Stimulated activated naive CD8-positive, alpha-beta T cell treated with anti-CD3 and anti-CD28 coated beads, Interleukin-15, Interleukin-2, amounts not matched to agents 100 ng/mL and 50 ng/mL, for 24 hours (primary cell): ENCODE data around the gene ARSG.
"Not testable (repeated sequence)": the region's sequence is repeated elsewhere in the genome, so short reads cannot be mapped to it uniquely, and the experiment has no call there.

Source experiments
- H3K27ac Mint-ChIP-seq: one replicate; pipeline ENCODE4 v1.8.0; 2021; ENCODE audit warnings: mild to moderate bottlenecking, mixed read lengths
- H3K27me3 Mint-ChIP-seq: one replicate; pipeline ENCODE4 v1.8.0; 2021; ENCODE audit warnings: mixed read lengths
- H3K36me3 Mint-ChIP-seq: one replicate; pipeline ENCODE4 v1.8.0; 2021; ENCODE audit warnings: low read depth, mixed read lengths
- H3K4me1 Mint-ChIP-seq: one replicate; pipeline ENCODE4 v1.8.0; 2021; ENCODE audit warnings: low read depth, mixed read lengths
- H3K4me3 Mint-ChIP-seq: one replicate; pipeline ENCODE4 v1.8.0; 2021; ENCODE audit warnings: mild to moderate bottlenecking, mixed read lengths
- H3K9me3 Mint-ChIP-seq: one replicate; pipeline ENCODE4 v1.8.0; 2021; ENCODE audit warnings: mixed read lengths

Gene ARSG

DNA sequence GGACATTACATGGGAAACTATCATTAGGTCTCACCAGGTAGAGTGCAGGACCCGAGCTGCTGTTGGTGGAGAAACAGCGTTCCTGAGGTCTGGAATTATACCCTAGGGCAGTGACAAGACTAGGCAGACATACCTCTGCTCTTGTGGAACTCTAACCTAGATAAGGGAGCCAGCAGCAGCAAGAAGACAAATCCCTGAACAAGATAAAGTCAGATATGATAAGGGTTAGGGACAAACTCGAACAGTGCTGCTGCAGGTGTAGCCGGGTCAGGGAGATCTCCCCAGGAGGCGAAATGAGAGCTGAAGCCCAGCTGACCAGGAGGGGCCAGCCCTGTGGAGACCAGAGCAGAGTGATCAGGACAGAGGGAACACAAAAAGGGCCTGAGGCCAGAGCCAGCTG lies 34.7 kb downstream of the ARSG start:
- Mint-ChIP-seq H3K27ac (no peak overlapping the region), H3K27me3 (no peaks in the 10 kb centered on the region), H3K4me3 (no peak overlapping the region), H3K36me3 (peaks cover 5% of the 10 kb centered on the region), H3K4me1 (peaks cover 15% of the 10 kb centered on the region), H3K9me3 (peaks cover 6% of the 10 kb centered on the region)

GRCh38 chr17:68326681-68327080 lies 35.4 kb downstream of the ARSG start:
- H3K36me3 Mint-ChIP-seq, result peaks cover 5% of the 10 kb centered on the region
- H3K27me3 Mint-ChIP-seq, result no peaks in the 10 kb centered on the region
- no peak overlapping the region for H3K27ac Mint-ChIP-seq
- H3K4me3 Mint-ChIP-seq, result no peak overlapping the region
- H3K9me3 Mint-ChIP-seq, result peaks cover 6% of the 10 kb centered on the region
- peaks cover 15% of the 10 kb centered on the region for H3K4me1 Mint-ChIP-seq

DNA sequence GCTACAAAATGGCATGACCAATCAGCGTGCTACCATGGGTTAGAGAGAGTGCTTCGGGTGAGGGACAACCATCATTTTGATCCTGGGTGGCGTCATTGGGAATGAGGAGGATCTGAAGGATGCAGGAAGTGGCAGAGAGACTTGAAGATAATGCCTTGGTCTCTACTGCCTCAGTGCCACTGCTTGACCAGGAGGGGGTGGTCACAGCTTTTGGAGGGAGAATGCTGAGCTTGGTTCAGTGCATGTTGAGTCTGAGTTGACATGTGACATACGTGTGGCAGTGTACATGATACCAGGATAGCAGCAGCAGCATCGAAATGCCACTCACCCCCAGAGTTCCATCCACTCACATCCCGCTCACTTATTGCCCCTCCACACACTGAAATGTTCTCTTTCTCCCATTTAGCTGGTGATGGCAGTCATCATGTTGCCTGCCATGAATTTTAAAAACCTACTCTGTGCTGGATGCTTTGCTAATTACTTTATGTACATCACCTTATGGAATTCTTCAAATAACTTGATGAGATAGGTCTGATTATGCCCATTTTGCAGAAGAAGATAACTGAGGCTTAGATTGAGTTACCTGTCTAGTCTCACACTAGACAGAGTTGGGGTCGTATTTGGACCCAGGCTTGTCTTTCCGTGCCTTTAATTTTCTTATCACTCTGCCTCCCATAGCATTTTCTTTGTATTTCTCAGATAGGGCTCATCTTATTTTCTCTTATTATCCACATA lies 36.7 kb downstream of the ARSG start:
- peaks cover 8% of the 10 kb centered on the region for H3K9me3 Mint-ChIP-seq
- H3K4me1 Mint-ChIP-seq, result peaks cover 15% of the 10 kb centered on the region
- H3K36me3 Mint-ChIP-seq, result peaks cover 5% of the 10 kb centered on the region
- H3K27ac Mint-ChIP-seq, result no peak overlapping the region
- H3K27me3 Mint-ChIP-seq, result no peaks in the 10 kb centered on the region
- no peak overlapping the region for H3K4me3 Mint-ChIP-seq

DNA sequence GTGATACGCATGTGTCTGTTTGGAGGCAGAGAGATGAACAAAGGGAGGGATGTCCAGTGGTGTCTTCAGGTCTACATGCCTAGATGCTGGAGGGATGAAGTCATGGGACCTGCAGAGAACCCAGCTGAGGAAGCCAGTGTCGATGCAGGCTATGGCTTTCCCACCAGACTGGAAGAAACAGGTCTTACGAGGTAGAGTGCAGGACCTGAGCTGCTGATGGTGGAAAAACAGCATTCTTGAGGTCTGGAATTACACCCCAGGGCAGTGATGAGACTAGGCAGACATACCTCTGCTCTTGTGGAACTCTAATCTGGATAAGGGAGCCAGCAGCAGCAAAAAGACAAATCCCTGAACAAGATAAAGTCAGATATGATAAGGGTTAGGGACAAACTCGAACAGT lies 37.4 kb downstream of the ARSG start:
- Mint-ChIP-seq H3K36me3 (peaks cover 5% of the 10 kb centered on the region), H3K9me3 (peaks cover 8% of the 10 kb centered on the region), H3K4me1 (peaks cover 15% of the 10 kb centered on the region), H3K27ac (no peak overlapping the region), H3K27me3 (no peaks in the 10 kb centered on the region), H3K4me3 (no peak overlapping the region)

DNA sequence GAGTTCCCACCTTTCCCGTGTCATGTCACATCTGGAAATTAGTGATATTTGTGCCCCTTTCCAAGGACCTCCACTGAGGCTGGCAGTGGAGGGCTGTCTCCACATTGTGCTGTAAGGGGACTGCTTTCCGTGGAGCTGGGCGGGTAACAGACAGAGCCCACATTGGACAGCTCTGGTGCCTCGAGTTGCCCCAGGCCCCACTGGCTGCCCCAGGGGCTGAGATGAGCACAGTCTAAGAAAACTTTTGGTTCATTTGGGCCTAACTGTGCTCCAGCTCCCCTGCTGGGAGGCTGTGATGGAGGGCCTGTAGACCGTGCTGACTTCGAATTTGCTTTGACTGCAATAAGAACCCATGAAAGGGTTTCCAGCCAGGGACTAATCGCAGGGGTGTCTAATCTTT lies 38.0 kb downstream of the ARSG start:
- Mint-ChIP-seq H3K9me3 (peaks cover 8% of the 10 kb centered on the region), H3K4me3 (no peak overlapping the region), H3K4me1 (peaks cover 15% of the 10 kb centered on the region), H3K36me3 (peaks cover 5% of the 10 kb centered on the region), H3K27me3 (no peaks in the 10 kb centered on the region), H3K27ac (no peak overlapping the region)

DNA sequence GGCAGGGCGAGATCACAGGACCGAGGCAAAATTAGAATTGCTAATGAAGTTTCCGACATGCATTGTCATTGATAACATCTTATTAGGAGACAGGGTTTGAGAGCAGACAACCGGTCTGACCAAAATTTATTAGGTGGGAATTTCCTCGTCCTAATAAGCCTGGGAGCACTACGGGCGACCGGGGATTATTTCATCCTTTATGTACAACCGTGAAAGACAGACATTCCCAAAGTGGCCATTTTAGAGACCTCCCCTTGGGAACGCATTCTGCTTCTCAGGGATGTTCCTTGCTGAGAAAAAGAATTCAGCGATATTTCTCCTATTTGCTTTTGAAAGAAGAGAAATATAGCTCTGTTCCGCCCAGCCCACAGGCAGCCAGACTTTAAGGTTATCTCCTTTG lies 40.6 kb downstream of the ARSG start:
- not testable (repeated sequence) for H3K9me3 Mint-ChIP-seq, H3K4me3 Mint-ChIP-seq, H3K27ac Mint-ChIP-seq, H3K27me3 Mint-ChIP-seq, H3K4me1 Mint-ChIP-seq, H3K36me3 Mint-ChIP-seq

DNA sequence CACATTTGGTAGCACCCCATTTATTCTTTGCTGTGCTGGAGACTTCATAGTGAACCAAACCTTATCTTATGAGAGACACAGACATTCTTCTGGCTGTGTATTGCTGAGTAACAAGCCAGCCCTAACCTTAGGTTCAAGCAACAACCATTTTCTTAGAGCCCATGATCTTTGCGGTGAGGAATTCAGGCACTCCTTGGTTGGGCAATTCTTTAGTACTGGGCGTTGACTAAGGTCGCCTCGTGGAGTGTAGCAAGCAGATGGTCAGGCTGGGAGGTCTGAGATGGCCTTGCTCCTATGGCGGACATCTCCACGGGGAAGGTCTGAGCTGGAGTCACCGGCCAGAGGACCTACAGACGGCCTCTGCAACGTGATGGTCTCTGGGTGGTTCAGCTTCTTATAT lies 43.1 kb downstream of the ARSG start:
- no peak overlapping the region for H3K27ac Mint-ChIP-seq
- peaks cover 5% of the 10 kb centered on the region for H3K36me3 Mint-ChIP-seq
- no peaks in the 10 kb centered on the region for H3K4me1 Mint-ChIP-seq
- H3K4me3 Mint-ChIP-seq, result no peak overlapping the region
- no peaks in the 10 kb centered on the region for H3K27me3 Mint-ChIP-seq
- H3K9me3 Mint-ChIP-seq, result peaks cover 8% of the 10 kb centered on the region

DNA sequence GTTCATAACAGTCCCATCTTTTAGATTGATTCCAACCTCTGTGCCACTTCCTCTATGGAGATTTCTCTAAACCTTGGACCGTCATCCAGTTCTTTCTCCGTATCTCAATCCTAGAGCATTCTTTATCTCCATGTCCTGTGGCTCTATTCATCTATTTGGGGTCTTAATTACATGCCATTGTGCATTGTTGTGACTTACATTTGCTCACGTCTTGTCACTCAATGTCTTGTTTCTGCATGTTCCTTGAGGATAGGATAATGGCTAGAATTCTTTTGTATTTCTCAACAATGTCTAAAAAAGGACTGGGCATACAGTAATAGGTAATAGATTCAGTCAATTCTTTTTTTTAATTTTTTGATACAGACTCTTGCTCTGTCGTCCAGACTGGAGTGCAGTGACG lies 50.2 kb downstream of the ARSG start:
- Mint-ChIP-seq H3K4me3 (no peak overlapping the region), H3K27ac (no peak overlapping the region), H3K27me3 (no peaks in the 10 kb centered on the region), H3K36me3 (no peaks in the 10 kb centered on the region), H3K9me3 (no peaks in the 10 kb centered on the region), H3K4me1 (peaks cover 32% of the 10 kb centered on the region)

GRCh38 chr17:68343976-68344375 lies 52.7 kb downstream of the ARSG start:
- H3K36me3 Mint-ChIP-seq, result no peaks in the 10 kb centered on the region
- H3K27ac Mint-ChIP-seq, result no peak overlapping the region
- H3K4me1 Mint-ChIP-seq, result peaks cover 54% of the 10 kb centered on the region
- H3K27me3 Mint-ChIP-seq, result no peaks in the 10 kb centered on the region
- no peaks in the 10 kb centered on the region for H3K9me3 Mint-ChIP-seq
- H3K4me3 Mint-ChIP-seq, result no peak overlapping the region

DNA sequence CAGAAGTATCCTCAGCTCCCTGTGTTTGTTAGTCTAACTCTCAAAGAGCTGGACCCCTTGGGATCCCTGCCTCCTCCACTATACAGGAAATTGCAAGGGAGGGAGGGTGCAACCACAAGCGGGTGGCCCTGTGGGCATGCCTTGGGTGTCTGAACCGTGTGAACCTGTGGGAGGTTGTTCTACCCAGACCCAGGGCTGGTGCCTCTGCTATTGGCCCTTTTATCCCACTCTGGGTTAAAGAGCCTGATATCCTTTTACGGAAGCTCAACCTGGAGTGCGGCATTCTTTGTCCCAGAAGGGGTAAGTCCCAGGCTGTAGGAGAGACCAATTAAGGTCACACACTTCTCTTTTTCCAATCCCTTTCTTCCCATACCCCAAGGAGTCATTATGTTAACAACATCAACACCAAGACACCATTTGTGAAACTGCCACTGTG lies 53.4 kb downstream of the ARSG start:
- Mint-ChIP-seq H3K27ac (peak overlapping the region; percentile 46), H3K4me3 (no peak overlapping the region), H3K36me3 (no peaks in the 10 kb centered on the region), H3K27me3 (no peaks in the 10 kb centered on the region), H3K4me1 (peaks cover 61% of the 10 kb centered on the region), H3K9me3 (no peaks in the 10 kb centered on the region)

DNA sequence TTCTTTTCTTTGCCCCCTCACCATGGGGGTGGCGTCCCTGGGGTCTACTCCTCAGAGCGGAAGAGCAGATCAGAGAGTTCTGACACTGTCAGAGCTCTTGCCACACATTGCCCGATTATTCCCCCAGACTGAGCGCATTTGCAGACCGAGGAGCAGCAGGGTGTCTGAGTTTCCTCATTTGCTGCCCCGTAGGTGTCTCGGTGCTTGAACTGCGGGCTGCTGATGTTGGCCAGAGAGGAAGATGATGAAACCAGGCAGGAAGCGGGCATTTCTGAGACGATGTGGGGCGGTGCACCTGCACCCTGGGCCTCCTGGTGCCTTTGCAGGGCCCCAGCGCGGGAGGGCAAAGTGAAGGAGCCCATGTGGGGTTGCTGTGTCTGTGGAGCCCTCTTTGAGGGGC lies 55.2 kb downstream of the ARSG start:
- Mint-ChIP-seq H3K4me3 (peak overlapping the region; percentile 77), H3K4me1 (peaks cover 65% of the 10 kb centered on the region), H3K27ac (peak overlapping the region; percentile 95), H3K9me3 (no peaks in the 10 kb centered on the region), H3K36me3 (no peaks in the 10 kb centered on the region), H3K27me3 (no peaks in the 10 kb centered on the region)

DNA sequence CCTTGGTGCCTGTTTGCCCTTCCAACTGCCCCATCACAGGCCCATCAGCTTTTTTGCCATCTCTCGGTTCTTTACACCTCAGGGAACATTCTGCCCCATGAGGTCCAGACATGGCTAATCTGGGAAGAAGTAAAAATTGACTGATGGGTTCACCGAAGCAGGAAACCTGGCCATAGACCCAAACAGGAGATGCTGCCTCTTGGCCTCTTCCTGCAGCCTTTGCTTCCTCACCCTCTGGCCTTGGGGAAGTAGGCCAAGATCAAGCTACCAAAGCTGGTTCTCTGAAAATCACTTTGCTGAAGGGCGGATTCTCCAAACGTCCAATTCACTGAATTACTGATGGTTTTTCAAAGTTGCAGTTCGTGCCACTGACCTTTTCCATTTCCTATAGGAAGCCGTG lies 56.1 kb downstream of the ARSG start:
- Mint-ChIP-seq H3K27me3 (no peaks in the 10 kb centered on the region), H3K27ac (peak overlapping the region; percentile 95), H3K9me3 (no peaks in the 10 kb centered on the region), H3K4me1 (peaks cover 74% of the 10 kb centered on the region), H3K36me3 (no peaks in the 10 kb centered on the region), H3K4me3 (peak overlapping the region; percentile 77)

- Mint-ChIP-seq H3K27ac (no peak overlapping the region), H3K9me3 (no peaks in the 10 kb centered on the region), H3K36me3 (no peaks in the 10 kb centered on the region), H3K4me3 (no peak overlapping the region), H3K4me1 (peaks cover 71% of the 10 kb centered on the region), H3K27me3 (no peaks in the 10 kb centered on the region)
Measured at GRCh38 chr17:68349157-68349556, 57.9 kb downstream of the ARSG start.

- Mint-ChIP-seq H3K36me3 (no peaks in the 10 kb centered on the region), H3K9me3 (no peaks in the 10 kb centered on the region), H3K4me1 (peaks cover 70% of the 10 kb centered on the region), H3K4me3 (no peak overlapping the region), H3K27me3 (no peaks in the 10 kb centered on the region), H3K27ac (no peak overlapping the region)
Measured at GRCh38 chr17:68351395-68351794, 60.1 kb downstream of the ARSG start.

GRCh38 chr17:68352041-68352440 lies 60.7 kb downstream of the ARSG start:
- H3K27ac Mint-ChIP-seq, result no peak overlapping the region
- H3K27me3 Mint-ChIP-seq, result no peaks in the 10 kb centered on the region
- H3K4me1 Mint-ChIP-seq, result peaks cover 70% of the 10 kb centered on the region
- no peaks in the 10 kb centered on the region for H3K9me3 Mint-ChIP-seq
- H3K36me3 Mint-ChIP-seq, result no peaks in the 10 kb centered on the region
- no peak overlapping the region for H3K4me3 Mint-ChIP-seq

GRCh38 chr17:68352671-68353070 lies 61.4 kb downstream of the ARSG start:
- not testable (repeated sequence) for H3K9me3 Mint-ChIP-seq, H3K36me3 Mint-ChIP-seq, H3K27me3 Mint-ChIP-seq, H3K4me3 Mint-ChIP-seq, H3K27ac Mint-ChIP-seq
- peaks cover 70% of the 10 kb centered on the region for H3K4me1 Mint-ChIP-seq
